ENCODE measurements around the gene MIR17HG. TPM values are rescaled to one million over a fixed set of nuclear protein-coding genes. Genes with fewer than 3 reads are reported as not detected.

Gene MIR17HG
- polyA plus RNA-seq, 1 of the 3 experiments (the other 2 are of a cell fraction), result 0.51 TPM

DNA sequence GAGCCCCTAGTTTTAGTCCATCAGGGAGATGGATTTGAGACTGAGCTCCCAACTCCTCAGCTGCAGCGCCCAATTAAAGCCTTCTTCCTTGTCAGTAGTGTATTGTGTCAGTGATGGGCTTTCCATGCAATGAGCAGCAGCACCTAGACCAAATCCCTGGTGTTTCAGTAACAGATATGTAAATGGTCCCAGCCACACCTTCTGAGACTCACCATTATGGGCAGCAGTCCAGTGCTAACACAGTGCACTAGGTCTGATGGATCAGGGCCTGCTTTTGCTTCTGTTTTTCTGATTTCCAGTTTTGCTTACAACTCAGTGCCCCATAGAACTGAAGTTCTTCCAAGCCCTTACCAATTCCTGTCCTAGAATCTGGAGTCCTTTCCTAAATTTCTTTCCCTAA is 41.8 kb upstream of the MIR17HG start:
- H3K4me2 ChIP-seq, result no peak overlapping the region
- POLR2A ChIA-PET, result no interaction called here
- no peak overlapping the region for H3K9ac ChIP-seq
- H3K27me3 ChIP-seq (ENCODE audit: insufficient read depth), result no peaks in the 10 kb centered on the region
- DNase-seq, result no peak
- no peaks in the 10 kb centered on the region for H3K79me2 ChIP-seq (ENCODE audit: insufficient read depth)
- no peak for TF ChIP-seq EP300 (IDR thresholded peaks at IDR 0.05; ENCODE audit: borderline replicate concordance in 1 of 2, low read depth in 1 of 2, low read length in 1 of 2)
- no peak for TF ChIP-seq SIN3A (IDR thresholded peaks at IDR 0.05; ENCODE audit: borderline replicate concordance, low read depth, low read length)
- TF ChIP-seq, protein P1, sequence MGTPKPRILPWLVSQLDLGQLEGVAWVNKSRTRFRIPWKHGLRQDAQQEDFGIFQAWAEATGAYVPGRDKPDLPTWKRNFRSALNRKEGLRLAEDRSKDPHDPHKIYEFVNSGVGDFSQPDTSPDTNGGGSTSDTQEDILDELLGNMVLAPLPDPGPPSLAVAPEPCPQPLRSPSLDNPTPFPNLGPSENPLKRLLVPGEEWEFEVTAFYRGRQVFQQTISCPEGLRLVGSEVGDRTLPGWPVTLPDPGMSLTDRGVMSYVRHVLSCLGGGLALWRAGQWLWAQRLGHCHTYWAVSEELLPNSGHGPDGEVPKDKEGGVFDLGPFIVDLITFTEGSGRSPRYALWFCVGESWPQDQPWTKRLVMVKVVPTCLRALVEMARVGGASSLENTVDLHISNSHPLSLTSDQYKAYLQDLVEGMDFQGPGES (IDR thresholded peaks at IDR 0.05; ENCODE audit: low read depth, low read length), result no peak
- no peak for TF ChIP-seq GABPA (IDR thresholded peaks at IDR 0.05; ENCODE audit: low read depth)
- TF ChIP-seq, protein P2, sequence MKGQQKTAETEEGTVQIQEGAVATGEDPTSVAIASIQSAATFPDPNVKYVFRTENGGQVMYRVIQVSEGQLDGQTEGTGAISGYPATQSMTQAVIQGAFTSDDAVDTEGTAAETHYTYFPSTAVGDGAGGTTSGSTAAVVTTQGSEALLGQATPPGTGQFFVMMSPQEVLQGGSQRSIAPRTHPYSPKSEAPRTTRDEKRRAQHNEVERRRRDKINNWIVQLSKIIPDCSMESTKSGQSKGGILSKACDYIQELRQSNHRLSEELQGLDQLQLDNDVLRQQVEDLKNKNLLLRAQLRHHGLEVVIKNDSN (IDR thresholded peaks at IDR 0.05; ENCODE audit: borderline replicate concordance, low read depth), result no peak
- no peak for TF ChIP-seq FOXM1 (IDR thresholded peaks at IDR 0.05; ENCODE audit: low read depth)
- no peak for TF ChIP-seq MXI1 (IDR thresholded peaks at IDR 0.05; ENCODE audit: low read depth, low read length)
- TF ChIP-seq NFIC (IDR thresholded peaks at IDR 0.05; ENCODE audit: borderline replicate concordance), result no peak
- no peak for TF ChIP-seq MEF2A (IDR thresholded peaks at IDR 0.05; ENCODE audit: borderline replicate concordance, low read depth)
- TF ChIP-seq, protein P3, sequence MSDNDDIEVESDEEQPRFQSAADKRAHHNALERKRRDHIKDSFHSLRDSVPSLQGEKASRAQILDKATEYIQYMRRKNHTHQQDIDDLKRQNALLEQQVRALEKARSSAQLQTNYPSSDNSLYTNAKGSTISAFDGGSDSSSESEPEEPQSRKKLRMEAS (IDR thresholded peaks at IDR 0.05; ENCODE audit: low read depth), result no peak
- TF ChIP-seq, protein P4, sequence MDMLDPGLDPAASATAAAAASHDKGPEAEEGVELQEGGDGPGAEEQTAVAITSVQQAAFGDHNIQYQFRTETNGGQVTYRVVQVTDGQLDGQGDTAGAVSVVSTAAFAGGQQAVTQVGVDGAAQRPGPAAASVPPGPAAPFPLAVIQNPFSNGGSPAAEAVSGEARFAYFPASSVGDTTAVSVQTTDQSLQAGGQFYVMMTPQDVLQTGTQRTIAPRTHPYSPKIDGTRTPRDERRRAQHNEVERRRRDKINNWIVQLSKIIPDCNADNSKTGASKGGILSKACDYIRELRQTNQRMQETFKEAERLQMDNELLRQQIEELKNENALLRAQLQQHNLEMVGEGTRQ (IDR thresholded peaks at IDR 0.05; ENCODE audit: borderline replicate concordance, low read depth, low read length), result no peak
- TF ChIP-seq TCF12 (IDR thresholded peaks at IDR 0.05), result no peak
- no peak for TF ChIP-seq CHD2 (IDR thresholded peaks at IDR 0.05; ENCODE audit: low read length, partially characterized antibody)
- TF ChIP-seq, protein P5, sequence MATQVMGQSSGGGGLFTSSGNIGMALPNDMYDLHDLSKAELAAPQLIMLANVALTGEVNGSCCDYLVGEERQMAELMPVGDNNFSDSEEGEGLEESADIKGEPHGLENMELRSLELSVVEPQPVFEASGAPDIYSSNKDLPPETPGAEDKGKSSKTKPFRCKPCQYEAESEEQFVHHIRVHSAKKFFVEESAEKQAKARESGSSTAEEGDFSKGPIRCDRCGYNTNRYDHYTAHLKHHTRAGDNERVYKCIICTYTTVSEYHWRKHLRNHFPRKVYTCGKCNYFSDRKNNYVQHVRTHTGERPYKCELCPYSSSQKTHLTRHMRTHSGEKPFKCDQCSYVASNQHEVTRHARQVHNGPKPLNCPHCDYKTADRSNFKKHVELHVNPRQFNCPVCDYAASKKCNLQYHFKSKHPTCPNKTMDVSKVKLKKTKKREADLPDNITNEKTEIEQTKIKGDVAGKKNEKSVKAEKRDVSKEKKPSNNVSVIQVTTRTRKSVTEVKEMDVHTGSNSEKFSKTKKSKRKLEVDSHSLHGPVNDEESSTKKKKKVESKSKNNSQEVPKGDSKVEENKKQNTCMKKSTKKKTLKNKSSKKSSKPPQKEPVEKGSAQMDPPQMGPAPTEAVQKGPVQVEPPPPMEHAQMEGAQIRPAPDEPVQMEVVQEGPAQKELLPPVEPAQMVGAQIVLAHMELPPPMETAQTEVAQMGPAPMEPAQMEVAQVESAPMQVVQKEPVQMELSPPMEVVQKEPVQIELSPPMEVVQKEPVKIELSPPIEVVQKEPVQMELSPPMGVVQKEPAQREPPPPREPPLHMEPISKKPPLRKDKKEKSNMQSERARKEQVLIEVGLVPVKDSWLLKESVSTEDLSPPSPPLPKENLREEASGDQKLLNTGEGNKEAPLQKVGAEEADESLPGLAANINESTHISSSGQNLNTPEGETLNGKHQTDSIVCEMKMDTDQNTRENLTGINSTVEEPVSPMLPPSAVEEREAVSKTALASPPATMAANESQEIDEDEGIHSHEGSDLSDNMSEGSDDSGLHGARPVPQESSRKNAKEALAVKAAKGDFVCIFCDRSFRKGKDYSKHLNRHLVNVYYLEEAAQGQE (IDR thresholded peaks at IDR 0.05; ENCODE audit: low read depth, low read length), result no peak
- no peak for TF ChIP-seq YY1 (IDR thresholded peaks at IDR 0.05; ENCODE audit: low read depth)
- no peak for TF ChIP-seq RCOR1 (IDR thresholded peaks at IDR 0.05; ENCODE audit: low read length)
- TF ChIP-seq, protein P6, sequence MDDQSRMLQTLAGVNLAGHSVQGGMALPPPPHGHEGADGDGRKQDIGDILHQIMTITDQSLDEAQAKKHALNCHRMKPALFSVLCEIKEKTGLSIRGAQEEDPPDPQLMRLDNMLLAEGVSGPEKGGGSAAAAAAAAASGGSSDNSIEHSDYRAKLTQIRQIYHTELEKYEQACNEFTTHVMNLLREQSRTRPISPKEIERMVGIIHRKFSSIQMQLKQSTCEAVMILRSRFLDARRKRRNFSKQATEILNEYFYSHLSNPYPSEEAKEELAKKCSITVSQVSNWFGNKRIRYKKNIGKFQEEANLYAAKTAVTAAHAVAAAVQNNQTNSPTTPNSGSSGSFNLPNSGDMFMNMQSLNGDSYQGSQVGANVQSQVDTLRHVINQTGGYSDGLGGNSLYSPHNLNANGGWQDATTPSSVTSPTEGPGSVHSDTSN (IDR thresholded peaks at IDR 0.05), result no peak
- no peak for TF ChIP-seq NRF1 (IDR thresholded peaks at IDR 0.05; ENCODE audit: low read depth, low read length)
- TF ChIP-seq SMC3 (IDR thresholded peaks at IDR 0.05; ENCODE audit: low read depth, low read length), result no peak
- TF ChIP-seq POLR2AphosphoS5 (IDR thresholded peaks at IDR 0.05; ENCODE audit: low read depth, low read length), result no peak
- CTCF ChIA-PET, result no interaction called here
- H3K36me3 ChIP-seq (replicated peaks in 1 of 2; ENCODE audit: control insufficient read depth in 1 of 2, insufficient read depth in 2 of 2, low read length in 1 of 2), result no peaks in the 10 kb centered on the region
- H4K20me1 ChIP-seq (ENCODE audit: insufficient read depth), result no peaks in the 10 kb centered on the region
- no peak overlapping the region for H3K4me3 ChIP-seq (ENCODE audit: low read depth in 2 of 2, low read length in 1 of 2)
- H3K9me2 ChIP-seq, result no peaks in the 10 kb centered on the region
- H3K27ac ChIP-seq (ENCODE audit: low read depth in 2 of 2, low read length in 1 of 2), result no peak overlapping the region
- H3K9me3 ChIP-seq, result no peaks in the 10 kb centered on the region
- no peaks in the 10 kb centered on the region for H3K4me1 ChIP-seq (ENCODE audit: control insufficient read depth in 1 of 2, insufficient read depth in 2 of 2, low read depth in 1 of 2, low read length in 1 of 2)
- no peaks in the 10 kb centered on the region for H3F3A ChIP-seq (replicated peaks; ENCODE audit: insufficient read depth)
- H2AFZ ChIP-seq (ENCODE audit: low read depth), result no peak overlapping the region
- WGBS (ENCODE audit: low lambda C conversion rate), result 64% methylated on average over 1 of the region's 1 CpG

All from SK-N-SH (cell line).